Stimulated activated CD8-positive, alpha-beta memory T cell treated with anti-CD3 and anti-CD28 coated beads, Interleukin-7, amount 100 ng/mL, for 1 hour (primary cell): Measurements from ENCODE around the gene NDFIP1.
A peak's percentile ranks its signal among the peaks of the same experiment; 100 is the strongest.

Source experiments
- DNase-seq, 2 donors: peaks; one replicate each; pipeline ENCODE4 v3.0.0-alpha.2; 2020; ENCODE audit warnings: low read depth in 2 of 2

The NDFIP1 gene

GRCh38 chr5:142091922-142092321, 16.7 kb upstream of the NDFIP1 start:
- no peak for DNase-seq

GRCh38 chr5:142095035-142095434, 13.5 kb upstream of the NDFIP1 start:
- DNase-seq: no peak

GRCh38 chr5:142095651-142096330, 12.8 kb upstream of the NDFIP1 start:
- DNase-seq: peak; percentile 32 to 53

GRCh38 chr5:142096382-142096781, 12.2 kb upstream of the NDFIP1 start:
- no peak for DNase-seq

GRCh38 chr5:142097681-142098080, 10.9 kb upstream of the NDFIP1 start:
- no peak for DNase-seq

GRCh38 chr5:142098275-142098674, 10.3 kb upstream of the NDFIP1 start:
- DNase-seq: no peak

- no peak for DNase-seq
Measured at GRCh38 chr5:142098931-142099330, 9.6 kb upstream of the NDFIP1 start.

GRCh38 chr5:142100307-142100706, 8.3 kb upstream of the NDFIP1 start:
- DNase-seq: no peak

GRCh38 chr5:142102980-142103740, 5.4 kb upstream of the NDFIP1 start:
- DNase-seq: no peak

- DNase-seq: no peak
Measured at GRCh38 chr5:142104491-142104890, 4.1 kb upstream of the NDFIP1 start.

GRCh38 chr5:142106061-142106460, 2.5 kb upstream of the NDFIP1 start:
- DNase-seq: no peak

- no peak for DNase-seq
Measured at GRCh38 chr5:142107036-142107735, 1.4 kb upstream of the NDFIP1 start.

- DNase-seq: no peak
Measured at GRCh38 chr5:142107736-142108431, 695 bp upstream of the NDFIP1 start.

- peak in 1 of 2 donors; percentile 17 for DNase-seq
Measured at GRCh38 chr5:142109331-142110045, 909 bp downstream of the NDFIP1 start.

GRCh38 chr5:142110046-142110531, 1.5 kb downstream of the NDFIP1 start:
- DNase-seq: no peak

GRCh38 chr5:142110988-142111687, 2.6 kb downstream of the NDFIP1 start:
- DNase-seq: no peak

GRCh38 chr5:142114687-142115086, 6.1 kb downstream of the NDFIP1 start:
- no peak for DNase-seq

- no peak for DNase-seq
Measured at GRCh38 chr5:142115937-142116614, 7.5 kb downstream of the NDFIP1 start.

GRCh38 chr5:142117579-142118151, 9.1 kb downstream of the NDFIP1 start:
- DNase-seq: no peak
